AG04450 (cell line): ENCODE data around the gene THOC5. TPM values are rescaled to one million over a fixed set of nuclear protein-coding genes. Genes with fewer than 3 reads are reported as not detected.
"Not testable (repeated sequence)": the region's sequence is repeated elsewhere in the genome, so short reads cannot be mapped to it uniquely, and the experiment has no call there.

Experiments used
- CTCF ChIA-PET: fragments of 300-600, 350-600 bp; formaldehyde crosslinking; extraction: SDS; loops from one replicate; lab custom pipeline; 2022; ENCODE audit warnings: antibody characterized with exemption, inconsistent platforms; lab: Charles Lee
- POLR2A ChIA-PET: fragments of 350-600 bp; formaldehyde crosslinking; extraction: SDS; loops from one replicate; lab custom pipeline; 2021; ENCODE audit warnings: antibody characterized with exemption, inconsistent platforms; lab: Yijun Ruan, JAX
- DNase-seq: peaks from one replicate; pipeline ENCODE4 v3.0.0-alpha.2; 2011; ENCODE audit warnings: low read depth, low spot score
- H3K27ac ChIP-seq: one replicate; pipeline ENCODE4 v1.5.1; 2012; ENCODE audit warnings: low read depth, low read length, control low read depth
- H3K27me3 ChIP-seq: one replicate; pipeline ENCODE4 v1.6.0; 2012; ENCODE audit warnings: low read length; ENCODE audit not compliant: control insufficient read depth, insufficient read depth
- H3K4me3 ChIP-seq: 2 replicates; pipeline ENCODE4 v1.5.1; 2011; ENCODE audit warnings: mild to moderate bottlenecking, low read depth, low read length, control low read depth
- H3K9me3 ChIP-seq: 2 replicates; pipeline ENCODE4 v1.5.1; 2012; ENCODE audit warnings: low read length; ENCODE audit not compliant: control insufficient read depth, insufficient read depth
- CTCF ChIP-seq: IDR thresholded peaks from 2 replicates; pipeline ENCODE4 v1.5.1; 2011; ENCODE audit warnings: low read depth, low read length, control low read depth, inconsistent platforms
- polyA plus RNA-seq: library from polyadenylated mRNA; depleted of rRNA; stranded (reverse); fragments of >200 nt; gene quantifications from 2 replicates; pipeline ENCODE4 v1.2.3, GENCODE V29; 2011

THOC5 gene
- polyA plus RNA-seq, 1 experiment = 93.7 TPM

- CTCF ChIA-PET = interaction anchor here (0.6 kb wide), 1 partner anchor 384 kb away, joined by 4 read pairs; no protein-coding TSS in a partner anchor
These were observed 53.7 kb downstream of the THOC5 start for GRCh38 chr22:29499852-29500251.

GRCh38 chr22:29493636-29494035, 59.9 kb downstream of the THOC5 start:
- Histone ChIP-seq H3K27ac (no peak overlapping the region), H3K9me3 (no peaks in the 10 kb centered on the region), H3K27me3 (no peaks in the 10 kb centered on the region), H3K4me3 (no peak overlapping the region)
- ChIA-PET POLR2A (no interaction called here), CTCF (no interaction called here)
- TF ChIP-seq CTCF = no peak
- no peak for DNase-seq

More at GRCh38 chr22:29499852-29500251, 53.7 kb downstream of the THOC5 start:
- no peak for DNase-seq
- Histone ChIP-seq H3K4me3 (no peak overlapping the region), H3K27me3 (no peaks in the 10 kb centered on the region), H3K9me3 (no peaks in the 10 kb centered on the region), H3K27ac (no peak overlapping the region)
- POLR2A ChIA-PET = interaction anchor here (0.6 kb wide), 1 partner anchor 21 kb away, joined by 3 read pairs; no protein-coding TSS in a partner anchor
- no peak for TF ChIP-seq CTCF

GRCh38 chr22:29491012-29491411, 62.5 kb downstream of the THOC5 start:
- no peak for DNase-seq
- Histone ChIP-seq H3K9me3 (no peaks in the 10 kb centered on the region), H3K27ac (no peak overlapping the region), H3K27me3 (no peaks in the 10 kb centered on the region), H3K4me3 (no peak overlapping the region)
- TF ChIP-seq CTCF = no peak
- POLR2A ChIA-PET = no interaction called here
- CTCF ChIA-PET = no interaction called here

GRCh38 chr22:29489127-29489780, 64.3 kb downstream of the THOC5 start:
- CTCF ChIA-PET, POLR2A ChIA-PET, H3K27me3 ChIP-seq, DNase-seq, H3K9me3 ChIP-seq, H3K27ac ChIP-seq, H3K4me3 ChIP-seq: not testable (repeated sequence)

- no peak for DNase-seq
- no peaks in the 10 kb centered on the region for H3K27me3 ChIP-seq
- ChIA-PET POLR2A (interaction anchor here (0.6 to 0.7 kb wide), 2 partner anchors 18 to 24 kb away, joined by 4 read pairs; no protein-coding TSS in a partner anchor), CTCF (no interaction called here)
- TF ChIP-seq CTCF = no peak
- no peak overlapping the region for H3K4me3 ChIP-seq
- no peak overlapping the region for H3K27ac ChIP-seq
- no peaks in the 10 kb centered on the region for H3K9me3 ChIP-seq
These were observed 66.1 kb downstream of the THOC5 start for GRCh38 chr22:29487426-29487986.
